Heart left ventricle (tissue), 13 donors: ENCODE results near the gene VPS37C.
"Not testable (repeated sequence)": the region's sequence is repeated elsewhere in the genome, so short reads cannot be mapped to it uniquely, and the experiment has no call there.

Experiments used
- CTCF ChIP-seq, 12 donors: fragments of 200-600 bp; sonication (generic) in 4 of 12; IDR thresholded peaks; one replicate each; pipeline versions ENCODE4 v1.5.0 to v1.8.0; 2018 to 2022; ENCODE audit warnings: antibody characterized with exemption in 12 of 12, mild to moderate bottlenecking in 5 of 12
- POLR2A ChIP-seq, 2 donors: fragments of 450-650 bp; IDR thresholded peaks; one replicate each; pipeline ENCODE4 v1.6.1; 2017; ENCODE audit warnings: antibody characterized with exemption in 2 of 2, mild to moderate bottlenecking in 2 of 2, moderate library complexity in 2 of 2
- donor health status: ischemic (EF 13 %, LVEDD 7.1; RV severe dilation, severe dysfunction).
- donor health status: DM: no; HTN: yes; CAD: no.
- donor health status: DM: no; HTN: no; CAD: no.
- donor health status: ischemic (EF 25% LVEDD 6.9; RV normal size, moderate dysfunction).
- donor health status: ischemic (EF 25% LVEDD 5.7; RV mildly dilated, moderate dysfunction).
- donor health status: ischemic (EF 35%, LVEDD 5.7; RV mildly dilated, moderate dysfunction).
- donor health status: nonischemic (EF 11% LVEDD 7.7; RV severe dilation, severe dysfunction).
- donor health status: DM: yes; HTN: yes; CAD: no.
- donor health status: PGD.
- donor health status: ischemic (EF 29% LVEDD 5.4; RV normal size, mild dysfunction).
- donor health status: nonischemic (EF 23%, LVEDD 6.1; RV moderate dilation, normal function).

GRCh38 chr11:61203873-61204272 is 42.6 kb upstream of the VPS37C start:
- TF ChIP-seq CTCF, POLR2A (IDR thresholded peaks at IDR 0.05): not testable (repeated sequence)
